ENCODE data around the gene EIF3D.
"Not testable (repeated sequence)": the region's sequence is repeated elsewhere in the genome, so short reads cannot be mapped to it uniquely, and the experiment has no call there.

Gene EIF3D

DNA sequence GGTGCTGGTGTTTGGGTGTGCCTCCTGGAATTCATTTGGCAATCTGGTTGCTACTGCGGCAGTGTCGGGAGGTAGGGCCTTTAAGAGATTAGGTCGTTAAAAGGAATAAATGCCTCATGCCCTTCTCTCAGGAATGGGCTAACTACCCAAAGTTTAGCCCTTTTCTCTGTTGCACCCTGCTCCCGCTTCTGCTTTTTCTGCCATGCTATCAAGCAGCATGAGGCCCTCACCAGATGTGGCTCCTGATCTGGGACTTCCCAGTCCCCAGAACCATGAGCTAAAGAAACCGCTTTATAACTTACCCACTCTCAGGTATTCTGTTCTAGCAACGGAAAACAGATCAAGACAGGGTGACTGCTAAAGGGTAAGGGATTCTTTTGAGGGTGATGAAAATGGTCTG is 6.3 kb downstream of the EIF3D start:
- Histone ChIP-seq H2AFZ (ENCODE audit: low read depth) (no peak overlapping the region), H3K27ac (no peak overlapping the region), H3K9ac (no peak overlapping the region), H3K4me2 (no peak overlapping the region), H3K79me2 (ENCODE audit: insufficient read depth, low read depth) (peaks cover 24% of the 10 kb centered on the region), H3K27me3 (ENCODE audit: insufficient read depth, low read depth) (no peaks in the 10 kb centered on the region), H4K20me1 (ENCODE audit: insufficient read depth) (no peaks in the 10 kb centered on the region), H3K4me3 (IDR thresholded peaks at IDR 0.05; ENCODE audit: insufficient read depth, low read depth, low read length) (no peak overlapping the region), H3K4me1 (ENCODE audit: low read depth, poor library complexity, severe bottlenecking) (peaks cover 13% of the 10 kb centered on the region), H3K36me3 (ENCODE audit: insufficient read depth) (peaks cover 44% of the 10 kb centered on the region)
- TF ChIP-seq, protein P1, sequence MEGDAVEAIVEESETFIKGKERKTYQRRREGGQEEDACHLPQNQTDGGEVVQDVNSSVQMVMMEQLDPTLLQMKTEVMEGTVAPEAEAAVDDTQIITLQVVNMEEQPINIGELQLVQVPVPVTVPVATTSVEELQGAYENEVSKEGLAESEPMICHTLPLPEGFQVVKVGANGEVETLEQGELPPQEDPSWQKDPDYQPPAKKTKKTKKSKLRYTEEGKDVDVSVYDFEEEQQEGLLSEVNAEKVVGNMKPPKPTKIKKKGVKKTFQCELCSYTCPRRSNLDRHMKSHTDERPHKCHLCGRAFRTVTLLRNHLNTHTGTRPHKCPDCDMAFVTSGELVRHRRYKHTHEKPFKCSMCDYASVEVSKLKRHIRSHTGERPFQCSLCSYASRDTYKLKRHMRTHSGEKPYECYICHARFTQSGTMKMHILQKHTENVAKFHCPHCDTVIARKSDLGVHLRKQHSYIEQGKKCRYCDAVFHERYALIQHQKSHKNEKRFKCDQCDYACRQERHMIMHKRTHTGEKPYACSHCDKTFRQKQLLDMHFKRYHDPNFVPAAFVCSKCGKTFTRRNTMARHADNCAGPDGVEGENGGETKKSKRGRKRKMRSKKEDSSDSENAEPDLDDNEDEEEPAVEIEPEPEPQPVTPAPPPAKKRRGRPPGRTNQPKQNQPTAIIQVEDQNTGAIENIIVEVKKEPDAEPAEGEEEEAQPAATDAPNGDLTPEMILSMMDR (conservative IDR thresholded peaks at IDR 0.05; ENCODE audit: low read depth, low read length) = no peak

DNA sequence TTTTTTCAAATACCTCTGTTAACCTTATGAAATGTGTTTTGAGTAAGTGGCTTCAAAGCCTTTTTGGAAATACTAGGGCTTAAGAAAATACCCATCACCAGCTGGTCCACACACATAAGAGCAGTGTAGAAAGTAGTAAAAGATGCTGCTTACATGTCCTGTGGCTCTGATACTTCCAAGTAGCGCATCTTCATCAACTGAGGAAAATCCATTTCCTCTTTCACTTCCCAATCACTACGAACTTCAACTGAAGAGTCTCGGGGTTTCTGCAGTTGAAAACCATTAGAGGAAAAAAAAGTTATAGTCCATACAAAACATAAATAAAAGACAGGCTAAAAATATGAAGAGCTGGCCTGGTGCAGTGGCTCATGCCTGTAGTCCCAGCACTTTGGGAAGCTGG is 8.5 kb downstream of the EIF3D start:
- no peaks in the 10 kb centered on the region for H3K27me3 ChIP-seq (ENCODE audit: insufficient read depth, low read depth)
- H3K4me1 ChIP-seq (ENCODE audit: low read depth, poor library complexity, severe bottlenecking) = no peaks in the 10 kb centered on the region
- no peak overlapping the region for H3K4me3 ChIP-seq (IDR thresholded peaks at IDR 0.05; ENCODE audit: insufficient read depth, low read depth, low read length)
- no peak overlapping the region for H3K4me2 ChIP-seq
- no peaks in the 10 kb centered on the region for H4K20me1 ChIP-seq (ENCODE audit: insufficient read depth)
- no peak overlapping the region for H3K9ac ChIP-seq
- H3K27ac ChIP-seq = no peak overlapping the region
- H3K36me3 ChIP-seq (ENCODE audit: insufficient read depth) = peaks cover 39% of the 10 kb centered on the region; the same call in 1 of the 2 replicates
- TF ChIP-seq, protein P1 (conservative IDR thresholded peaks at IDR 0.05; ENCODE audit: low read depth, low read length) = no peak
- H2AFZ ChIP-seq (ENCODE audit: low read depth) = no peak overlapping the region
- H3K79me2 ChIP-seq (ENCODE audit: insufficient read depth, low read depth) = peaks cover 6% of the 10 kb centered on the region; the same call in 1 of the 2 replicates

DNA sequence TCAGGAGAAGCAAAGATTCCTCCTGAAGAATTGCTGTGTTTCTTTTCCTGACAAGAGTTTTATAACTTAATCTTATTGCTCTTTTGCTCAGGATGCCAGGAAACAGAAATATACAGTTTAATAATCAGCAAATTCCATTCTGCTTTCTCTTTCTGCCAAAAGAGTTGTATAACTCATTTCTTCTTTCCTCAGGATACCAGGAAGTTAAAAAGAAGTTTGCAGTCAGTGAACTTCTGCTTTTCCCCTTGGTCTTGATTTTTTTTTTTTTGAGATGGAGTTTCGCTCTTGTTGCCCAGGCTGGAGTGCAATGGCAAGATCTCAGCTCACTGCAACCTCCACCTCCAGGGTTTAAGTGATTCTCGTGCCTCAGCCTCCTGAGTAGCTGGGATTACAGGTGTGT is 9.1 kb downstream of the EIF3D start:
- not testable (repeated sequence) for H3K4me2 ChIP-seq; H4K20me1 ChIP-seq (ENCODE audit: insufficient read depth); H3K27ac ChIP-seq; H3K9ac ChIP-seq; H3K4me1 ChIP-seq (ENCODE audit: low read depth, poor library complexity, severe bottlenecking); H3K79me2 ChIP-seq (ENCODE audit: insufficient read depth, low read depth); H3K27me3 ChIP-seq (ENCODE audit: insufficient read depth, low read depth); H2AFZ ChIP-seq (ENCODE audit: low read depth); H3K4me3 ChIP-seq (IDR thresholded peaks at IDR 0.05; ENCODE audit: insufficient read depth, low read depth, low read length)
- H3K36me3 ChIP-seq (ENCODE audit: insufficient read depth) = peaks cover 36% of the 10 kb centered on the region; the same call in 1 of the 2 replicates

DNA sequence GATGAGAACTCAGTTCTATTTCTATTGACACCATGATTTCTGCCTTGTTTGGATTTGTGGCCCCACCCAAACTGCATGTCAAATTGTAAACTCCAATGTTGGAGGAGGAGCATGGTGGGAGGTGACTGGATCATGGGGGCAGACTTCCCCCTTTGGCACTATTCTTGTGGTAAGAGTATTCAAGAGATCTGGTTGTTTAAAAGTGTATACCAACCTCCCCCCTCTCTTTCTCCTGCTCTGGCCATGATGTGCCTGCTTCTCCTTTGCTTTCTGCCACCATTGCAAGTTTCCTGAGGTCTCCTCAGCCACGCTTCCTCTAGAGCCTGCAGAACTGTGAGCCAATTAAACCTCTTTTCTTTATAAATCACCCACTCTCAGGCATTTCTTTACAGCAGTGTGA is 14.2 kb downstream of the EIF3D start:
- H3K79me2 ChIP-seq (ENCODE audit: insufficient read depth, low read depth) = no peaks in the 10 kb centered on the region
- H3K4me3 ChIP-seq (IDR thresholded peaks at IDR 0.05; ENCODE audit: insufficient read depth, low read depth, low read length) = no peak overlapping the region
- H3K27me3 ChIP-seq (ENCODE audit: insufficient read depth, low read depth) = no peaks in the 10 kb centered on the region
- no peaks in the 10 kb centered on the region for H3K4me1 ChIP-seq (ENCODE audit: low read depth, poor library complexity, severe bottlenecking)
- H4K20me1 ChIP-seq (ENCODE audit: insufficient read depth) = no peaks in the 10 kb centered on the region
- H3K9ac ChIP-seq = no peak overlapping the region
- TF ChIP-seq, protein P1 (conservative IDR thresholded peaks at IDR 0.05; ENCODE audit: low read depth, low read length) = no peak
- H2AFZ ChIP-seq (ENCODE audit: low read depth) = no peak overlapping the region
- no peak overlapping the region for H3K27ac ChIP-seq
- no peak overlapping the region for H3K4me2 ChIP-seq
- H3K36me3 ChIP-seq (ENCODE audit: insufficient read depth) = peaks cover 31% of the 10 kb centered on the region; the same call in 1 of the 2 replicates

DNA sequence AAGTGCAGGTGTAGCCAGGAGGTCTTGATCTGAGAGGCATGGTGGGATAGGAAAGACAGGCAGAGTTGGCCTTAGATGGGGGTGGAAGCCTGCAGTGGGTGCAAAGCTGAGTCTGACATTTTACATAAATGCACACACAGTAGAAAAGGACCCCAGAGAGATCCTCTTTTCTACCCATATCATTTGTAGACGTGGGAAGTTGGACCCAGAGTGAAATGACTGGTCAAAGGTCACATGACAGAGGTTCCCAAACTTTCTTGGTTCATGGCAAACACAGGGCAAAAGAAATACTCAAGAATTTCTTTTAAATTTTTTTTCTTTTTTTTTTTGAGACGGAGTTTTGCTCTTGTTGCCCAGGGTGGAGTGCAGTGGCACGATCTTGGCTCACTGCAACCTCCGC is 16.0 kb downstream of the EIF3D start:
- H3K4me1 ChIP-seq (ENCODE audit: low read depth, poor library complexity, severe bottlenecking) = no peaks in the 10 kb centered on the region
- no peak overlapping the region for H3K9ac ChIP-seq
- peaks cover 16% of the 10 kb centered on the region; the same call in 1 of the 2 replicates for H3K36me3 ChIP-seq (ENCODE audit: insufficient read depth)
- TF ChIP-seq, protein P1 (conservative IDR thresholded peaks at IDR 0.05; ENCODE audit: low read depth, low read length) = no peak
- no peak overlapping the region for H3K27ac ChIP-seq
- no peak overlapping the region for H3K4me2 ChIP-seq
- no peak overlapping the region for H3K4me3 ChIP-seq (IDR thresholded peaks at IDR 0.05; ENCODE audit: insufficient read depth, low read depth, low read length)
- no peak overlapping the region for H2AFZ ChIP-seq (ENCODE audit: low read depth)
- H3K79me2 ChIP-seq (ENCODE audit: insufficient read depth, low read depth) = no peaks in the 10 kb centered on the region
- no peaks in the 10 kb centered on the region for H3K27me3 ChIP-seq (ENCODE audit: insufficient read depth, low read depth)
- H4K20me1 ChIP-seq (ENCODE audit: insufficient read depth) = no peaks in the 10 kb centered on the region

Data from KMS-11 (cell line).